Muscle of back (tissue), 11 donors: Measurements from ENCODE around the gene MRTFA. TPM values are rescaled to one million over a fixed set of nuclear protein-coding genes. Genes with fewer than 3 reads are reported as not detected.

Experiments
- DNase-seq, 3 donors: peaks; one replicate each; pipeline versions ENCODE4 v3.0.0 to v3.0.0-alpha.2; 2013
- polyA plus RNA-seq, 10 donors: library from polyadenylated mRNA; unstranded; fragments of 120-200 nt; gene quantifications; one replicate each; pipeline ENCODE4 v1.2.1, GENCODE V29; 2013; ENCODE audit not compliant: insufficient read length in 10 of 10

Gene MRTFA
- polyA plus RNA-seq, 10 donors, result 20.5 to 30.4 (median 25.6) TPM

- DNase-seq, result no peak
Observed at GRCh38 chr22:40414311-40414710, 222.2 kb downstream of the MRTFA start.

GRCh38 chr22:40413873-40414272 is 222.6 kb downstream of the MRTFA start:
- DNase-seq, result no peak

GRCh38 chr22:40412441-40412840 is 224.1 kb downstream of the MRTFA start:
- DNase-seq, result no peak

- DNase-seq, result no peak
Observed at GRCh38 chr22:40411506-40411861, 225.0 kb downstream of the MRTFA start.

GRCh38 chr22:40410731-40411505 is 225.6 kb downstream of the MRTFA start:
- DNase-seq, result no peak

GRCh38 chr22:40410272-40410671 is 226.2 kb downstream of the MRTFA start:
- no peak for DNase-seq

GRCh38 chr22:40409613-40410113 is 226.9 kb downstream of the MRTFA start:
- no peak for DNase-seq

- no peak for DNase-seq
Observed at GRCh38 chr22:40408718-40409612, 227.6 kb downstream of the MRTFA start.

- DNase-seq, result no peak
Observed at GRCh38 chr22:40407831-40408717, 228.4 kb downstream of the MRTFA start.

- DNase-seq, result no peak
Observed at GRCh38 chr22:40407021-40407761, 229.3 kb downstream of the MRTFA start.

GRCh38 chr22:40406063-40406890 is 230.2 kb downstream of the MRTFA start:
- no peak for DNase-seq

- DNase-seq, result no peak
Observed at GRCh38 chr22:40405178-40406062, 231.1 kb downstream of the MRTFA start.

- no peak for DNase-seq
Observed at GRCh38 chr22:40404251-40405177, 232.0 kb downstream of the MRTFA start.

GRCh38 chr22:40403651-40404050 is 232.9 kb downstream of the MRTFA start:
- DNase-seq, result no peak

GRCh38 chr22:40403141-40403540 is 233.4 kb downstream of the MRTFA start:
- no peak for DNase-seq

- no peak for DNase-seq
Observed at GRCh38 chr22:40401981-40402406, 234.5 kb downstream of the MRTFA start.

- no peak for DNase-seq
Observed at GRCh38 chr22:40401532-40401931, 235.0 kb downstream of the MRTFA start.

GRCh38 chr22:40400159-40400558 is 236.4 kb downstream of the MRTFA start:
- DNase-seq, result no peak
